DOHH2 (cell line): Measurements from ENCODE around the gene GYPC.
A peak's percentile ranks its signal among the peaks of the same experiment; 100 is the strongest.

Source experiments
- H3F3A ChIP-seq: fragments of 200-600 bp; sonication (generic), shearing (Covaris generic); 2 replicates; pipeline ENCODE4 v1.6.0; 2016; ENCODE audit warnings: antibody characterized with exemption, mild to moderate bottlenecking; ENCODE audit not compliant: control insufficient read depth, insufficient read depth
- H3K27ac ChIP-seq: fragments of 200-600 bp; sonication (generic); 2 replicates; pipeline ENCODE4 v1.5.1; 2014; ENCODE audit warnings: low read depth, mild to moderate bottlenecking, low read length, moderate library complexity
- H3K27me3 ChIP-seq: fragments of 200-600 bp; sonication (generic); 2 replicates; pipeline ENCODE4 v1.6.1; 2014; ENCODE audit warnings: mild to moderate bottlenecking, low read length, mixed read lengths; ENCODE audit not compliant: control insufficient read depth
- H3K36me3 ChIP-seq: fragments of 200-600 bp; sonication (generic); 2 replicates; pipeline ENCODE4 v1.6.1; 2014; ENCODE audit warnings: mild to moderate bottlenecking, low read length, moderate library complexity, mixed read lengths; ENCODE audit not compliant: control insufficient read depth
- H3K4me1 ChIP-seq: fragments of 200-600 bp; sonication (generic); 2 replicates; pipeline ENCODE4 v1.6.1; 2014; ENCODE audit warnings: mild to moderate bottlenecking, low read length, mixed read lengths; ENCODE audit not compliant: control insufficient read depth
- H3K4me2 ChIP-seq: fragments of 200-600 bp; sonication (generic); 2 replicates; pipeline ENCODE4 v1.6.0; 2014; ENCODE audit warnings: mild to moderate bottlenecking, low read length, moderate library complexity
- H3K4me3 ChIP-seq: fragments of 200-600 bp; sonication (generic); 2 replicates; pipeline ENCODE4 v1.5.1; 2014; ENCODE audit warnings: mild to moderate bottlenecking, low read length, mixed read lengths
- H3K79me2 ChIP-seq: fragments of 200-600 bp; sonication (generic); 2 replicates; pipeline ENCODE4 v1.6.1; 2014; ENCODE audit warnings: mild to moderate bottlenecking, low read length, mixed read lengths; ENCODE audit not compliant: control insufficient read depth
- H3K9me2 ChIP-seq: fragments of 200-600 bp; sonication (generic); replicated peaks from 2 replicates; pipeline ENCODE4 v1.6.1; 2014; ENCODE audit warnings: mild to moderate bottlenecking, low read length, mixed read lengths; ENCODE audit not compliant: control insufficient read depth
- H3K9me3 ChIP-seq: fragments of 200-600 bp; sonication (generic); 2 replicates; pipeline ENCODE4 v1.6.1; 2014; ENCODE audit warnings: antibody characterized with exemption, low read length, mixed read lengths; ENCODE audit not compliant: control insufficient read depth, insufficient read depth
- H4K20me1 ChIP-seq: fragments of 200-600 bp; sonication (generic); 2 replicates; pipeline ENCODE4 v1.6.0; 2014; ENCODE audit warnings: low read depth, mild to moderate bottlenecking, antibody characterized with exemption, low read length, moderate library complexity; ENCODE audit not compliant: control insufficient read depth, insufficient read depth
- EZH2phosphoT487 ChIP-seq: fragments of 200-600 bp; sonication (generic); IDR thresholded peaks from 2 replicates; pipeline ENCODE4 v1.6.1; 2017; ENCODE audit warnings: borderline replicate concordance, mild to moderate bottlenecking, antibody characterized with exemption, low read length, moderate library complexity, mixed read lengths
- TF ChIP-seq, protein P1 (sequence below): fragments of 200-600 bp; sonication (generic); IDR thresholded peaks from one replicate; pipeline ENCODE4 v1.5.1; 2014; ENCODE audit warnings: antibody characterized with exemption, mild to moderate bottlenecking, low read depth, low read length; ENCODE audit not compliant: poor library complexity, severe bottlenecking

Gene GYPC

DNA sequence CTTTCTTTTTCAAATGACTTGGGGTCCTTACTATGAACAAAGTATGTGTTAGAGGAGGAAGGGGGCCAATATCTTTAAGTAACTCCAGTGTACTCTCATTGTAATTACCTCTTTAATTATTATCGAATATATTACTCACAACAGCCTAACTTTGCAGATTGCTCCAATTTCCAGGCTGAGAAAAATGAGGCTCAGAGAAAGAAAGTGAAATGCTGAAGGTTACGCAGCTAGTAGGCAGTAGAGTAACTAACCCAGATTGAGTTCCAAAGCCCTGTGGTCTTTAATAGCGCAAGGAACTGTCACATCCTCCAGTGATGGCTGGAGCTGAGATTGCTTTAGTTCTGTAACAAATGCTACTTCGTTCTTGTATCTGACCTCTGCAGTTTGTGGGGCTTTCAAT lies 2.2 kb upstream of the GYPC start:
- no peak overlapping the region for H3K27ac ChIP-seq

DNA sequence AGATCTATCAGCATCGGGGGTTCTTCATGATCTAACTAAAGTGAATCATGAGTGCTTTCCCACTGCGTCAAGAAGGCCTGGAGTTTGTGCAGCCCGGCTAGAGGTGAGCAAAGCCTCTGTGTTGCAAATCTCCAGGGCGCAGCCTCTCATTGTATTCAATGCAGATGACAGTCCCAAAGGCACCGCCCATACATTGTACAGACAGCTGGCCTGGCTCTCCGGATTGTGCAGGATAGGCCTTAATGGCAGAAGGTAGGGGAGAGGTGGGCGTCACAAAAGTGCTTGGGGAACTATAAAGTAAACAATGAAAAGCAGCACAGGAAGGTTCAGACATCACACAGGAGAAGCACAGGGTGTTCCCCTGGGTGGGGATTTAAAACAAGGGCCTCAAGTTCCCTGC lies 907 bp upstream of the GYPC start:
- Histone ChIP-seq H4K20me1 (no peaks in the 10 kb centered on the region), H3F3A (peaks cover 6% of the 10 kb centered on the region; the same call in 1 of the 2 replicates), H3K9me3 (no peaks in the 10 kb centered on the region), H3K4me3 (no peak overlapping the region), H3K79me2 (peaks cover 41% of the 10 kb centered on the region), H3K9me2 (no peaks in the 10 kb centered on the region), H3K27ac (no peak overlapping the region), H3K4me1 (peaks cover 37% of the 10 kb centered on the region), H3K27me3 (no peaks in the 10 kb centered on the region), H3K36me3 (peaks cover 19% of the 10 kb centered on the region), H3K4me2 (no peak overlapping the region)
- TF ChIP-seq, protein P1, sequence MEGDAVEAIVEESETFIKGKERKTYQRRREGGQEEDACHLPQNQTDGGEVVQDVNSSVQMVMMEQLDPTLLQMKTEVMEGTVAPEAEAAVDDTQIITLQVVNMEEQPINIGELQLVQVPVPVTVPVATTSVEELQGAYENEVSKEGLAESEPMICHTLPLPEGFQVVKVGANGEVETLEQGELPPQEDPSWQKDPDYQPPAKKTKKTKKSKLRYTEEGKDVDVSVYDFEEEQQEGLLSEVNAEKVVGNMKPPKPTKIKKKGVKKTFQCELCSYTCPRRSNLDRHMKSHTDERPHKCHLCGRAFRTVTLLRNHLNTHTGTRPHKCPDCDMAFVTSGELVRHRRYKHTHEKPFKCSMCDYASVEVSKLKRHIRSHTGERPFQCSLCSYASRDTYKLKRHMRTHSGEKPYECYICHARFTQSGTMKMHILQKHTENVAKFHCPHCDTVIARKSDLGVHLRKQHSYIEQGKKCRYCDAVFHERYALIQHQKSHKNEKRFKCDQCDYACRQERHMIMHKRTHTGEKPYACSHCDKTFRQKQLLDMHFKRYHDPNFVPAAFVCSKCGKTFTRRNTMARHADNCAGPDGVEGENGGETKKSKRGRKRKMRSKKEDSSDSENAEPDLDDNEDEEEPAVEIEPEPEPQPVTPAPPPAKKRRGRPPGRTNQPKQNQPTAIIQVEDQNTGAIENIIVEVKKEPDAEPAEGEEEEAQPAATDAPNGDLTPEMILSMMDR, result no peak
- TF ChIP-seq EZH2phosphoT487, result no peak

More for the DNA sequence above, 2.2 kb upstream of the GYPC start:
- Histone ChIP-seq H3K4me1 (peaks cover 24% of the 10 kb centered on the region), H3K9me2 (no peaks in the 10 kb centered on the region), H3K4me3 (no peak overlapping the region), H3K27me3 (no peaks in the 10 kb centered on the region), H3K79me2 (peaks cover 28% of the 10 kb centered on the region), H3K9me3 (no peaks in the 10 kb centered on the region), H3K36me3 (peaks cover 7% of the 10 kb centered on the region), H3K4me2 (no peak overlapping the region), H3F3A (peaks cover 4% of the 10 kb centered on the region; the same call in 1 of the 2 replicates), H4K20me1 (no peaks in the 10 kb centered on the region)
- TF ChIP-seq, protein P1, result no peak
- no peak for TF ChIP-seq EZH2phosphoT487

DNA sequence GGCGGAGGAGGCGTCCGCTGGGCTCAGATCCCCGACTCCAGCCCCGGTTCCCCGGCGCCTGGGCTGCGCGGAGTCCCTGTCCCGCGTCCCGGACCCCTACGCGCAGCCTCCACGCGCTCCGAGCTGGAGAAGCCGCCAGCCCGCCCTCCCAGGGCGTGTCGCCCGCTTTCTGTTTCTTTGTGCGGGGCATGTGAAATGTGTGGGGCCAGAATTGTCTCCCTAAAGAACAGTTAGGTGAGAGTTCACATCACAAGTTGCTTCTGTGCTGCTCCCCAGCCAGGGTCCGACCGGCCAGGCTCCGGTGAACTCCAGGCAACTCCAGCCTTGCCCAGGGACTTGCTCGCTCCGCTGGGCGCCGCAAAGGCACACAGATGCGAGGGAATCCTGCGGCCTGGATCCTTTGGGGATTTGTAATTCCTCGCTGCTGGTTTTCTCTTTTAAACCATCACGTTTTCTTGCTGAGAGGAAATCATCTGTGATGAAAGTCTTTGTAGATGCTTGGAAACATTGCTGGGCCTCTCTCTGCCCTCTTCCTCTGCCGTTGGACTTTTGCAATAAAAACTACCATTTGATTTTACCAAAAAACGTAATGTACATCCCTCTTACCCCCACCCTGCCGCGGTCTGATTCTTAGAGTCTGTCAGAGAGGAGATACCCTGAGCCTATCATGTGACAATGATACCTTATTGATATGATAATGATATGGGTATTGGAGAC lies 631 bp downstream of the GYPC start:
- TF ChIP-seq, protein P1, result no peak
- no peak for TF ChIP-seq EZH2phosphoT487

More for the DNA sequence above, 631 bp downstream of the GYPC start:
- no peaks in the 10 kb centered on the region for H3K9me2 ChIP-seq
- peaks cover 24% of the 10 kb centered on the region for H3K36me3 ChIP-seq
- H3F3A ChIP-seq, result peaks cover 6% of the 10 kb centered on the region; the same call in 1 of the 2 replicates
- peaks cover 56% of the 10 kb centered on the region for H3K79me2 ChIP-seq
- H4K20me1 ChIP-seq, result no peaks in the 10 kb centered on the region
- peak overlapping the region; percentile 76 for H3K4me3 ChIP-seq
- peaks cover 52% of the 10 kb centered on the region for H3K4me1 ChIP-seq
- H3K9me3 ChIP-seq, result no peaks in the 10 kb centered on the region
- H3K27me3 ChIP-seq, result no peaks in the 10 kb centered on the region
- H3K27ac ChIP-seq, result peak overlapping the region; percentile 84
- H3K4me2 ChIP-seq, result peak overlapping the region; percentile 95
